Adrenal gland (tissue), 5 donors: ENCODE data around the gene UBA52.

Source experiments
- POLR2A ChIP-seq, 2 donors: fragments of 450-650 bp; IDR thresholded peaks; one replicate each; pipeline ENCODE4 v1.6.1; 2017; ENCODE audit warnings: antibody characterized with exemption in 2 of 2, mild to moderate bottlenecking in 2 of 2, moderate library complexity in 1 of 2
- TF ChIP-seq, protein P1 (sequence below), 6 experiments: fragments of 450-650 bp in 4 of 6; fragments of 200-600 bp in 2 of 6; sonication (generic) in 1 of 6; IDR thresholded peaks; 1 replicate in 5 of 6; 2 replicates in 1 of 6; pipeline versions ENCODE4 v1.5.1 to v1.8.0; 2016 to 2021; ENCODE audit warnings: antibody characterized with exemption in 6 of 6, mild to moderate bottlenecking in 2 of 6, moderate library complexity in 1 of 6
- donor health status: DM: no; HTN: no; CAD: no.

DNA sequence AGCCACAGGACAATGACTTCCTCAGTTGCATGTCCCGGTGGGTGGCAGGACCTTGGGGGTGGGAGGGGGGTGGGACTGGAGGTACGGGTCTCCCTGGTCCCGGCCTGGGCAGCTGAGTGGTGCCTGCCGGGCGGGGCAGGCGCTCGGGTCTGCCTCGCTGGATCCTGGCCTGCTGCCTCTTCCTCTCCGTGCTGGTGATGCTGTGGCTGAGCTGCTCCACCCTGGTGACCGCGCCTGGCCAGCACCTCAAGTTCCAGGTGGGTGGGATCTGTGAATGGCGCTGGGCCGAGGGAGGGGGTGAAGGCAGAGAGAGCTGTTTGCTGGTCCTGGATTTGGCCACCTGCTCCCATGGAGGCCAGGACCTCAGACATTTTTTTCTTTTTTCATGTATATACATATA lies 46.6 kb downstream of the UBA52 start:
- TF ChIP-seq, protein P1, sequence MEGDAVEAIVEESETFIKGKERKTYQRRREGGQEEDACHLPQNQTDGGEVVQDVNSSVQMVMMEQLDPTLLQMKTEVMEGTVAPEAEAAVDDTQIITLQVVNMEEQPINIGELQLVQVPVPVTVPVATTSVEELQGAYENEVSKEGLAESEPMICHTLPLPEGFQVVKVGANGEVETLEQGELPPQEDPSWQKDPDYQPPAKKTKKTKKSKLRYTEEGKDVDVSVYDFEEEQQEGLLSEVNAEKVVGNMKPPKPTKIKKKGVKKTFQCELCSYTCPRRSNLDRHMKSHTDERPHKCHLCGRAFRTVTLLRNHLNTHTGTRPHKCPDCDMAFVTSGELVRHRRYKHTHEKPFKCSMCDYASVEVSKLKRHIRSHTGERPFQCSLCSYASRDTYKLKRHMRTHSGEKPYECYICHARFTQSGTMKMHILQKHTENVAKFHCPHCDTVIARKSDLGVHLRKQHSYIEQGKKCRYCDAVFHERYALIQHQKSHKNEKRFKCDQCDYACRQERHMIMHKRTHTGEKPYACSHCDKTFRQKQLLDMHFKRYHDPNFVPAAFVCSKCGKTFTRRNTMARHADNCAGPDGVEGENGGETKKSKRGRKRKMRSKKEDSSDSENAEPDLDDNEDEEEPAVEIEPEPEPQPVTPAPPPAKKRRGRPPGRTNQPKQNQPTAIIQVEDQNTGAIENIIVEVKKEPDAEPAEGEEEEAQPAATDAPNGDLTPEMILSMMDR (IDR thresholded peaks at IDR 0.05): no peak
- no peak for TF ChIP-seq POLR2A (IDR thresholded peaks at IDR 0.05)
